SHP77 (cell line): ENCODE data around the gene PCDHB12.
"Not testable (repeated sequence)": the region's sequence is repeated elsewhere in the genome, so short reads cannot be mapped to it uniquely, and the experiment has no call there.

ENCODE experiments used
- DNase-seq, 2 experiments: peaks; one replicate each; lab custom pipeline; 2025; lab: John Stamatoyannopoulos, UW

PCDHB12 gene

DNA sequence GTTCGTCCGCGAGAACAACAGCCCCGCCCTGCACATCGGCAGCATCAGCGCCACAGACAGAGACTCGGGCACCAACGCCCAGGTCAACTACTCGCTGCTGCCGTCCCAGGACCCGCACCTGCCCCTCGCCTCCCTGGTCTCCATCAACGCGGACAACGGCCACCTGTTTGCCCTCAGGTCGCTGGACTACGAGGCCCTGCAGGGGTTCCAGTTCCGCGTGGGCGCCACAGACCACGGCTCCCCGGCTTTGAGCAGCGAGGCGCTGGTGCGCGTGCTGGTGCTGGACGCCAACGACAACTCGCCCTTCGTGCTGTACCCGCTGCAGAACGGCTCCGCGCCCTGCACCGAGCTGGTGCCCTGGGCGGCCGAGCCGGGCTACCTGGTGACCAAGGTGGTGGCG, 1.8 kb downstream of the PCDHB12 start:
- not testable (repeated sequence) for DNase-seq

DNA sequence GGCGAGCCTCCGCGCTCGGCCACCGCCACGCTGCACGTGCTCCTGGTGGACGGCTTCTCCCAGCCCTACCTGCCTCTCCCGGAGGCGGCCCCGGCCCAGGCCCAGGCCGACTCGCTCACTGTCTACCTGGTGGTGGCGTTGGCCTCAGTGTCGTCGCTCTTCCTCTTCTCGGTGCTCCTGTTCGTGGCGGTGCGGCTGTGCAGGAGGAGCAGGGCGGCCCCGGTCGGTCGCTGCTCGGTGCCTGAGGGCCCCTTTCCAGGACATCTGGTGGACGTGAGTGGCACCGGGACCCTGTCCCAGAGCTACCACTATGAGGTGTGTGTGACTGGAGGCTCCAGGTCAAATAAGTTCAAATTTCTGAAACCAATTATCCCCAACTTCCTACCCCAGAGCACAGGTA, 2.3 kb downstream of the PCDHB12 start:
- not testable (repeated sequence) for DNase-seq

DNA sequence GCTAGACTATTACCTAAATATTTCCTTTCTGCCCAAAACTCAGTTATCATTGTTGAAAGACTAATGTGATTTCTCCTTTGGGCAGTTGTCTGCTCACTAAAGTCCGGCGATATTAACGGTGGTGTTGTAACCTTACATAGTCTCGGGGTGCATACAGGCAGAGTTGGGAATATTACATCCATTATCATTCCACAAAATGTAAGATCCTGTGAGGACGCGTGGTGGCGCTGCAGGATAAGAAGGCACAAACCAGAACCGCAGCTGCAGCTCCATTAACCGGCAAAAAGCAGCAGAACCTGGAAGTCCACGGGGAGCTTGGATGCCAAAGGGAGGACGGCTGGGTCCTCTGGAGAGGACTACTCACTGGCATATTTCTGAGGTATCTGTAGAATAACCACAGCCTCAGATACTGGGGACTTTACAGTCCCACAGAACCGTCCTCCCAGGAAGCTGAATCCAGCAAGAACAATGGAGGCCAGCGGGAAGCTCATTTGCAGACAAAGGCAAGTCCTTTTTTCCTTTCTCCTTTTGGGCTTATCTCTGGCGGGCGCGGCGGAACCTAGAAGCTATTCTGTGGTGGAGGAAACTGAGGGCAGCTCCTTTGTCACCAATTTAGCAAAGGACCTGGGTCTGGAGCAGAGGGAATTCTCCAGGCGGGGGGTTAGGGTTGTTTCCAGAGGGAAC, 5.3 kb downstream of the PCDHB12 start, which contains the start of gene PCDHB13:
TSS of gene PCDHB13 (plus strand) at position 264 of the 684 bp plus-strand sequence. CDS start at position 469, 205 bp downstream.
- peak; percentile 45 to 73 for DNase-seq

DNA sequence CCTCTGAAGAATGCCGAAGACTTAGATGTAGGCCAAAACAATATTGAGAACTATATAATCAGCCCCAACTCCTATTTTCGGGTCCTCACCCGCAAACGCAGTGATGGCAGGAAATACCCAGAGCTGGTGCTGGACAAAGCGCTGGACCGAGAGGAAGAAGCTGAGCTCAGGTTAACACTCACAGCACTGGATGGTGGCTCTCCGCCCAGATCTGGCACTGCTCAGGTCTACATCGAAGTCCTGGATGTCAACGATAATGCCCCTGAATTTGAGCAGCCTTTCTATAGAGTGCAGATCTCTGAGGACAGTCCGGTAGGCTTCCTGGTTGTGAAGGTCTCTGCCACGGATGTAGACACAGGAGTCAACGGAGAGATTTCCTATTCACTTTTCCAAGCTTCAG, 6.1 kb downstream of the PCDHB12 start:
- DNase-seq = not testable (repeated sequence)

DNA sequence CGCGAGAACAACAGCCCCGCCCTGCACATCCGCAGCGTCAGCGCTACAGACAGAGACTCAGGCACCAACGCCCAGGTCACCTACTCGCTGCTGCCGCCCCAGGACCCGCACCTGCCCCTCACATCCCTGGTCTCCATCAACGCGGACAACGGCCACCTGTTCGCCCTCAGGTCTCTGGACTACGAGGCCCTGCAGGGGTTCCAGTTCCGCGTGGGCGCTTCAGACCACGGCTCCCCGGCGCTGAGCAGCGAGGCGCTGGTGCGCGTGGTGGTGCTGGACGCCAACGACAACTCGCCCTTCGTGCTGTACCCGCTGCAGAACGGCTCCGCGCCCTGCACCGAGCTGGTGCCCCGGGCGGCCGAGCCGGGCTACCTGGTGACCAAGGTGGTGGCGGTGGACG, 7.0 kb downstream of the PCDHB12 start:
- DNase-seq = not testable (repeated sequence)

DNA sequence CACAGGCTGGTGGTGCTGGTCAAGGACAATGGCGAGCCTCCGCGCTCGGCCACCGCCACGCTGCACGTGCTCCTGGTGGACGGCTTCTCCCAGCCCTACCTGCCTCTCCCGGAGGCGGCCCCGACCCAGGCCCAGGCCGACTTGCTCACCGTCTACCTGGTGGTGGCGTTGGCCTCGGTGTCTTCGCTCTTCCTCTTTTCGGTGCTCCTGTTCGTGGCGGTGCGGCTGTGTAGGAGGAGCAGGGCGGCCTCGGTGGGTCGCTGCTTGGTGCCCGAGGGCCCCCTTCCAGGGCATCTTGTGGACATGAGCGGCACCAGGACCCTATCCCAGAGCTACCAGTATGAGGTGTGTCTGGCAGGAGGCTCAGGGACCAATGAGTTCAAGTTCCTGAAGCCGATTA, 7.5 kb downstream of the PCDHB12 start:
- DNase-seq = not testable (repeated sequence)

DNA sequence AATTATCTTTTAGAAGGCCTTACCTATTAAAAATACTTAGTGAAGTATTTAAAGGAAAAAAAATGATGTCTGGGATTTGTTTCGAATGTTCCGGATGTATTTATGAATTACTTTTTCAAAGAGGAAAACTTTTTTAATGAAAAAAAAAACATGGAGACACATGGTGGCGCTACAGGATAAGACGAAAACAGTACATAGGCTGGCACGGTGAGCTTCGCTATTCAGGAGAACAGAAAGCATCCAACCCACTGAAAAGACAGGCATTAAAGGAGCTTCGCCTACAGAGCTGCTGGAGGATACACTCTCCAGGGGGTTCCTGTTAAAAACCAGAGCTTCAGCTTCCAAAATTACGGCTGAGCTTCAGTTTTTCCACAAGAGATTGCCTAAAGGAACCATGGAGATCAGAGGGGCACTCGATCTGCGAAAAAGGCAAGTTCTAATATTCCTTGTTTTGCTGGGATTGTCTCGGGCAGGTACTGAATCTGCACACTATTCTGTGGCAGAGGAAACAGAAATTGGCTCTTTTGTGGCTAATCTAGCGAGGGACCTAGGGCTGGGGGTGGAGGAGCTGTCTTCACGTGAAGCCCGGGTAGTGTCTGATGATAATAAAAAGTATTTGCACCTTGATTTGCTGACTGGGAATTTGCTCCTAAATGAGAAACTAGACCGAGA, 14.7 kb downstream of the PCDHB12 start, which contains the start of gene PCDHB14:
TSS of gene PCDHB14 (plus strand) at position 232 of the 672 bp plus-strand sequence. CDS start at position 395, 163 bp downstream.
- DNase-seq = peak; percentile 76 to 80

DNA sequence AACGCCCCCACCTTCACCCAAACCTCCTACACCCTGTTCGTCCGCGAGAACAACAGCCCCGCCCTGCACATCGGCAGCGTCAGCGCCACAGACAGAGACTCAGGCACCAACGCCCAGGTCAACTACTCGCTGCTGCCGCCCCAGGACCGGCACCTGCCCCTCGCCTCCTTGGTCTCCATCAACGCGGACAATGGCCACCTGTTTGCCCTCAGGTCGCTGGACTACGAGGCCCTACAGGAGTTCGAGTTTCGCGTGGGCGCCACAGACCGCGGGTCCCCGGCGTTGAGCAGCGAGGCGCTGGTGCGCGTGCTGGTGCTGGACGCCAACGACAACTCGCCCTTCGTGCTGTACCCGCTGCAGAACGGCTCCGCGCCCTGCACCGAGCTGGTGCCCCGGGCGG, 16.3 kb downstream of the PCDHB12 start:
- not testable (repeated sequence) for DNase-seq

DNA sequence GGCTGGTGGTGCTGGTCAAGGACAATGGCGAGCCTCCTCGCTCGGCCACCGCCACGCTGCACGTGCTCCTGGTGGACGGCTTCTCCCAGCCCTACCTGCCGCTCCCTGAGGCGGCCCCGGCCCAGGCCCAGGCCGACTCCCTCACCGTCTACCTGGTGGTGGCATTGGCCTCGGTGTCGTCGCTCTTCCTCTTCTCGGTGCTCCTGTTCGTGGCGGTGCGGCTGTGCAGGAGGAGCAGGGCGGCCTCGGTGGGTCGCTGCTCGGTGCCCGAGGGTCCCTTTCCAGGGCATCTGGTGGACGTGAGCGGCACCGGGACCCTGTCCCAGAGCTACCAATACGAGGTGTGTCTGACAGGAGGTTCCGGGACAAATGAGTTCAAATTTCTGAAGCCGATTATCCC, 16.9 kb downstream of the PCDHB12 start:
- DNase-seq = not testable (repeated sequence)

DNA sequence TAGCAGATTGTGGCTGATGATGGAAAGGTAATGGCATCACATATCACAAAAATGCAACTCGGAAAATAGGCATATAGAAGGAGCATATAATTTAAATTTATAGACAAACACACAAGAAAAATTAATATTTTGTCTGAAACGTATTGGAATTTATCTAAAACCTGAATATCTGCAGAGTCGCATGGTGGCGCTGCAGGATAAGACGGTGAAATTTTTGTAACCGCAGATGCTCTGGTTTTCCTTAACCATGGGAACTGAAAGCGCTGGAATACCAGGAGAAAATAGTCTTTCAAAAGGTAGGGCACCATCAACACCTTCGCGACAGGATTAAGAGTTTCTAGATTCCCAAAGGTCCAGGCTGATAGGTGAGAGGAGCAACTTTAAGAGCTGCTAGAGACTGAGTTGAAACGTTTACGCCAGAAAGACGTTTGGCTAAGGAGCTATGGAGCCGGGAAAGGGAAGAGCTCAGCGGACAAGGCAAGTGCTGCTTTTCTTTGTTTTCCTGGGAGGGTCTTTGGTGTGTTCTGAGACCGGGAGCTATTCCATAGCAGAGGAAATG, 25.7 kb downstream of the PCDHB12 start:
- DNase-seq = no peak

DNA sequence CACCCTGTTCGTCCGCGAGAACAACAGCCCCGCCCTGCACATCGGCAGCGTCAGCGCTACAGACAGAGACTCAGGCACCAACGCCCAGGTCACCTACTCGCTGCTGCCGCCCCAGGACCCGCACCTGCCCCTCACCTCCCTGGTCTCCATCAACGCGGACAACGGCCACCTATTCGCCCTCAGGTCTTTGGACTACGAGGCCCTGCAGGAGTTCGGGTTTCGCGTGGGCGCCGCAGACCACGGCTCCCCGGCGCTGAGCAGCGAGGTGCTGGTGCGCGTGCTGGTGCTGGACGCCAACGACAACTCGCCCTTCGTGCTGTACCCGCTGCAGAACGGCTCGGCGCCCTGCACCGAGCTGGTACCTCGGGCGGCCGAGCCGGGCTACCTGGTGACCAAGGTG, 27.4 kb downstream of the PCDHB12 start:
- not testable (repeated sequence) for DNase-seq

DNA sequence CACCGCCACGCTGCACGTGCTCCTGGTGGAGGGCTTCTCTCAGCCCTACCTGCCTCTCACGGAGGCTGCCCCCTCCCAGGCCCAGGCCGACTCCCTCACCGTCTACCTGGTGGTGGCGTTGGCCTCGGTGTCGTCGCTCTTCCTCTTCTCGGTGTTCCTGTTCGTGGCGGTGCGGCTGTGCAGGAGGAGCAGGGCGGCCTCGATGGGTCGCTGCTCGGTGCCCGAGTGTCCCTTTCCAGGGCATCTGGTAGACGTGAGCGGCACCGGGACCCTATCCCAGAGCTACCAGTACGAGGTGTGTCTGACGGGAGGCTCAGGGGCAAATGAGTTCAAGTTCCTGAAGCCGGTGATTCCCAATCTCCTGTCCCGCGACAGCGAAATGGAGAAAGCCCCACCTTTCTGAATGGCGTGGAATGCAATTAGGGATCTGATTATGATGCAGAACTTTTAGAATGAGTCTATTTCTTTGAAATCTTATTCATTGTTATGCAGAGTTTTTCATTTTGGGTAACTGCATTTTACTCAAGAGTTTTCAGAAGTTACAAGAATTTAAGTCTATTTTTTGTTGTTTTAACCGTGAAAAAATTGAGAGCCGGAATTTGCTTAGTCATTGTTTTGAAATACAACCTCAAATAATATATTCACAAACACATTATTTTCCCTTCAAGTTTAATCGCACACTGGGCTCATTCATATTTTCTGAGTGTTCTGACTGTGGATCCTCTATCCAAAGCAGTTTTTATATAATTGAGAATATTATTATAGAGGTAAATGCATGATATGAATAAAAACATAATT, 28.2 kb downstream of the PCDHB12 start:
- no peak for DNase-seq

DNA sequence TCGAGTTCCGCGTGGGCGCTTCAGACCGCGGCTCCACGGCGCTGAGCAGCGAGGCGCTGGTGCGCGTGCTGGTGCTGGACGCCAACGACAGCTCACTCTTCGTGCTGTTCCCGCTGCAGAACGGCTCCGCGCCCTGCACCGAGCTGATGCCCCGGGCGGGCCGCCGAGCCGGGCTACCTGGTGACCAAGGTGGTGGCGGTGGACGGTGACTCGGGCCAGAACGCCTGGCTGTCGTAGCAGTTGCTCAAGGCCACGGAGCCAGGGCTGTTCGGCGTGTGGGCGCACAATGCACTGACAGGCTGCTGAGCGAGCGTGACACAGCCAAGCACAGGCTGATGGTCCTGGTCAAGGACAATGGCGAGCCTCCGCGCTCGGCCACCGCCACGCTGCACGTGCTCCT, 33.0 kb downstream of the PCDHB12 start:
- DNase-seq = no peak

DNA sequence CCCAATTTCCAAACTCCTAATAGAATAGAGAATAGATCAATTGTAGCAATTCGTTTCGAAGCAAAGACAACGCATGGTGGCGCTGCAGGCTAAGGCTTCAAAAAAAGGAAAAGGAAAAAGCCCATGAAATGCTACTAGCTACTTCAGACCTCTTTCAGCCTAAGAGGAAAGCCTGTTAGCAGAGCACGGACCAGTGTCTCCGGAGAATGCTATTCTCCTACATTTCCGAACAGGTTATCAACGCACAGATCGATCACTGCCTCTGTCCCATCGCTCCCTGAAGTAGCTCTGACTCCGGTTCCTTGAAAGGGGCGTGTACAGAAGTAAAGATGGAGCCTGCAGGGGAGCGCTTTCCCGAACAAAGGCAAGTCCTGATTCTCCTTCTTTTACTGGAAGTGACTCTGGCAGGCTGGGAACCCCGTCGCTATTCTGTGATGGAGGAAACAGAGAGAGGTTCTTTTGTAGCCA, 36.8 kb downstream of the PCDHB12 start, which contains the start of gene PCDHB15:
TSS of gene PCDHB15 (plus strand) at position 146 of the 468 bp plus-strand sequence. CDS start at position 330, 184 bp downstream.
- no peak for DNase-seq

DNA sequence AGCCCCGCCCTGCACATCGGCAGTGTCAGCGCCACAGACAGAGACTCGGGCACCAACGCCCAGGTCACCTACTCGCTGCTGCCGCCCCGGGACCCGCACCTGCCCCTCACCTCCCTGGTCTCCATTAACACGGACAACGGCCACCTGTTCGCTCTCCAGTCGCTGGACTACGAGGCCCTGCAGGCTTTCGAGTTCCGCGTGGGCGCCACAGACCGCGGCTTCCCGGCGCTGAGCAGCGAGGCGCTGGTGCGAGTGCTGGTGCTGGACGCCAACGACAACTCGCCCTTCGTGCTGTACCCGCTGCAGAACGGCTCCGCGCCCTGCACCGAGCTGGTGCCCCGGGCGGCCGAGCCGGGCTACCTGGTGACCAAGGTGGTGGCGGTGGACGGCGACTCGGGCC, 38.5 kb downstream of the PCDHB12 start:
- DNase-seq = not testable (repeated sequence)

DNA sequence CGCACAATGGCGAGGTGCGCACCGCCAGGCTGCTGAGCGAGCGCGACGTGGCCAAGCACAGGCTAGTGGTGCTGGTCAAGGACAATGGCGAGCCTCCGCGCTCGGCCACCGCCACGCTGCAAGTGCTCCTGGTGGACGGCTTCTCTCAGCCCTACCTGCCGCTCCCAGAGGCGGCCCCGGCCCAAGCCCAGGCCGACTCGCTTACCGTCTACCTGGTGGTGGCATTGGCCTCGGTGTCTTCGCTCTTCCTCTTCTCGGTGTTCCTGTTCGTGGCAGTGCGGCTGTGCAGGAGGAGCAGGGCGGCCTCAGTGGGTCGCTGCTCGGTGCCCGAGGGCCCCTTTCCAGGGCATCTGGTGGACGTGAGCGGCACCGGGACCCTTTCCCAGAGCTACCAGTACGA, 38.9 kb downstream of the PCDHB12 start:
- not testable (repeated sequence) for DNase-seq

DNA sequence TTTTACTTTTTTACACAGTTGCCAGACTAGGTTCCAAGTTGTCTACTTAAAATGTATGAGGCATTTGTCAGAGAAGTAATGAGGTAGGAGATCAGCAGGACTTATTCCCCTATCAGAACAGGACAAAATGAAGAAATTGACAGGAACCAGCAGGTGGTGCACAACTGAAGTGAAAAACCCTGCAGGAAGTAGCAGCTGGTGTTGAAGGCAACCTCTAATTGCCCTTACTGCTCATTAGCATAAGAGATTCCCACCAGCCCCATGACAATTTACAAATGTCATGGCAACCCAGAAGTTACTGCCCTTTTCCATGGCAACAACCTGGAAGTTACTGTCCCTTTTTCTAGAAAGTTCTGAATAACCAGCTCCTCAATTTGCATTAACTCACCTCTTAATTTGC, 42.1 kb downstream of the PCDHB12 start:
- no peak for DNase-seq

DNA sequence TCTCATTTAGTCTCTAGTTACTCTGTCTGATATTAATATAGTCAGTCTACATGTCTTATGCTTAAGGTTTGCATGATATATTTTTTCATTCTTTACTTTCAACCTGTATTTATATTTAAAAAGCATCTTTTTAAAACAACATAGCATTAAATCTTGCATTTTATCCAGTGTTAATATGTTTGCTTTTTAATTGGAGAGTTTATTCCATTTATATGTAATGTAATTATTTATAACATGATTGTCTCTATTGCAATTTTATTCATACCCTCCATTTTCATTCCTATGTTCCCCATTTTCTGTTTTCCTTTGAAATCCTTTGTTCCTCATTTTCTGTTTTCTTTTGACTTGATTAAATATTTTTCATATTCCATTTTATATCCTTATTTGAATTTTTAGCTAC, 49.9 kb downstream of the PCDHB12 start:
- DNase-seq = no peak

DNA sequence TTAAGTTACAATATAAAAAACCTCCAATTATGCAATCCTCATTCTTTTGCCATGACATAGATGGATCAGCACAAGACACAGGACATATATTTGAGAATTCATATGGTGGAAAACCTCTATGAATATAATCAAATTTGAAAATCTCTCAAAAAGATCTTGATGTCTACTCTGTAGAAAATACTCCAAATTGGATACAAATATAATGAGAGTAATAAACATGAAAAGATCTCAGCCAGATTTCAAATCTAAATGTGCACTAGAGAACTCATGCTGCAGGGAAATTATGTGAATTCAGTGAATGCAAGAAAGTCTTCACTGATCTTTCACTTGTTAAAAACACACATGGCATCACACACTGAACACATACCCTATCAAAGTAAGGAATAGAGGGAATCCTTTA, 50.4 kb downstream of the PCDHB12 start:
- DNase-seq = no peak

DNA sequence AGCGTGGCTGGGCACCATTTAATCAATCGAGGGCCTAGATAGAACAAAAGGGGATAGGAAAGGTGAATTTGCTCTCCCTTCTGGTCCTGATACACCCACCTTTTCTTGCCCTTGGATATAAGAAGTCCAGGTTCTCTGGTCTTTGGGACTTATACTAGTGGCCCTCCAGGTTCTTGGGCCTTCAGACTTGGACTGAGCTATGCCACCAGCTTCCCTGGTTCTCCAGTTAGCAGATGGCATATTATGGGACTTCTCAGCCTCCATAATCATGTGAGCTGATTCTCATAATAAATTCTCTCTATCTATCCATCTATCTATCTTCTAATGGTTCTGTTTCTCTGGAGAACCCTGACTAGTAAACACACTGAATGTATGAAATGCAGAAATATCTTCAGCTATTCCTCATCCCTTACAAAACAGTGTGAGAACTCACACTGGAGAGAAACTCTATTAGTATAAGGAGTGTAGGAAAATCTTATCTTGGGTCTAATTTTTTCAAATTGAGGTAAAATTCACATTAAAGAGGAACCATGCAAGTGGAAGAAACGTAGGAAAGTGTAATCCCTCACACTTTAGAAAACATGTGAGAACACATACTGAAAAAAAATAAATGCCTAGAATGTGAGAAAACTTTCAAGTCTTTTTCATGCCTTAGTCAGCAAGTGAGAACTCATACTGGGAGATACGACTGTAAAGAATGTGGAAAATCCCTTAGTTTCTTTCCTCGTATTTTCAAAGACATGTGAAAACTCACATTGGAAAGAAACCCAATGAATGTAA, 52.1 kb downstream of the PCDHB12 start:
- no peak for DNase-seq

DNA sequence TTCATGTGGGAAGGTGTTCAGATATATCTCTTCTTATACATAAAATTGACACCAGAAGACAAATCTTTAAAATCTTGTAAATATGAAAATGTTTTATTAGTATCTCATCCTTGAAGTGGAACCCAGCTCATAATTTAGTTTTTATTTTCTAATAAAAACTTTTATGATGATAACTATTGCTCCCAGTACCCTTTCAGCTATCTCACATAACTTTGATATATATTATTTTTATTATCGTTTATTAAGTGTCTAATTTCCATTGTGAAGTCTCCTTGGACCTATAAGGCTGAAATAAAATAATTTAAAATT, 52.7 kb downstream of the PCDHB12 start:
- no peak for DNase-seq
